SU-DHL-6 (cell line): Measurements from ENCODE around the gene IGF2BP2.
"Not testable (repeated sequence)": the region's sequence is repeated elsewhere in the genome, so short reads cannot be mapped to it uniquely, and the experiment has no call there.

Experiments
- CTCF ChIP-seq: fragments of 200-600 bp; sonication (generic); IDR thresholded peaks from one replicate; pipeline ENCODE4 v1.5.1; 2017; ENCODE audit warnings: antibody characterized with exemption, mild to moderate bottlenecking, low read length, moderate library complexity; ENCODE audit not compliant: insufficient read depth, poor library complexity, severe bottlenecking
- EZH2phosphoT487 ChIP-seq: fragments of 200-600 bp; sonication (generic), shearing (Covaris generic); conservative IDR thresholded peaks from 2 replicates; pipeline ENCODE4 v1.6.1; 2018; ENCODE audit warnings: mild to moderate bottlenecking, antibody characterized with exemption, low read length, moderate library complexity, mixed read lengths

DNA sequence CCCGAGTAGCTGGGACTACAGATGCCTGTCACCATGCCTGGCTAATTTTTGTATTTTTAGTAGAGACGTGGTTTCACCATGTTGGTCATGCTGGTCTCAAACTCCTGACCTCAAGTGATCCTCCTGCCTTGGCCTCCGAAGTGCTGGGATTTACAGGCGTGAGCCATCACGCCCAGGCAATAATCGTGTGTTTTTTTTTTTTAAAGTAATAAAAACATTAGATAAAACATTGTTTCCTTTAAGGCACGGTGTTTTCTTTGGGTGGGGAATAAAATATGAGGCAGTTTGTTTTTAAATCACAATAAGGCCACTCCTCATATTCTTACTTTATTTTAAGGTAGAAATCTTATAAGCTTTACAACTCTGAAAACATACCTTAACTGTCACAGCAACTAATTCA is 127.6 kb downstream of the IGF2BP2 start:
- TF ChIP-seq CTCF, EZH2phosphoT487: not testable (repeated sequence)
